H1 (cell line): ENCODE results near the gene TMPRSS3. TPM values are rescaled to one million over a fixed set of nuclear protein-coding genes. Genes with fewer than 3 reads are reported as not detected.

Experiments
- CTCF ChIA-PET: fragments of 300-600 bp; sonication (Branson Sonifier 250); formaldehyde crosslinking; loops from one replicate; lab custom pipeline; 2021; ENCODE audit not compliant: partially characterized antibody; lab: Charles Lee
- POLR2A ChIA-PET: fragments of 300-600 bp; sonication (Branson Sonifier 250); formaldehyde crosslinking; loops from one replicate; lab custom pipeline; 2021; ENCODE audit warnings: inconsistent platforms; ENCODE audit not compliant: partially characterized antibody; lab: Charles Lee
- DNase-seq, 2 experiments: peaks; one replicate each; pipeline versions ENCODE4 v3.0.0 to v3.0.0-alpha.2; 2010 to 2022; ENCODE audit warnings: low spot score in 2 of 2, low read depth in 1 of 2, mixed read lengths in 1 of 2
- FAIRE-seq: peaks from 2 replicates; lab custom pipeline; 2011; peaks lifted over from hg19 to GRCh38; lab: Jason Lieb, UNC
- H2AFZ ChIP-seq: 2 replicates; pipeline ENCODE4 v1.8.1; 2012; ENCODE audit warnings: low read length, inconsistent platforms
- H2AK5ac ChIP-seq: 2 replicates; pipeline ENCODE4 v1.6.1; 2013; ENCODE audit warnings: low read depth, low read length
- H2BK120ac ChIP-seq: replicated peaks from 2 replicates; pipeline ENCODE3; 2013; ENCODE audit warnings: low read depth, low read length, inconsistent platforms
- H2BK12ac ChIP-seq: 2 replicates; pipeline ENCODE4 v1.6.1; 2013; ENCODE audit warnings: low read depth, low read length
- H2BK15ac ChIP-seq: 2 replicates; pipeline ENCODE4 v1.6.1; 2013; ENCODE audit warnings: low read length
- H2BK20ac ChIP-seq: 2 replicates; pipeline ENCODE4 v1.6.1; 2013; ENCODE audit warnings: low read length
- H2BK5ac ChIP-seq: 2 replicates; pipeline ENCODE4 v1.6.1; 2013; ENCODE audit warnings: low read depth, low read length
- H3K14ac ChIP-seq: 2 replicates; pipeline ENCODE4 v1.6.1; 2013; ENCODE audit warnings: inconsistent platforms; ENCODE audit not compliant: insufficient read length
- H3K18ac ChIP-seq: 2 replicates; pipeline ENCODE4 v1.6.1; 2013; ENCODE audit warnings: low read length; ENCODE audit errors: extremely low read depth
- H3K23ac ChIP-seq: 2 replicates; pipeline ENCODE4 v1.6.1; 2013; ENCODE audit warnings: inconsistent platforms; ENCODE audit not compliant: insufficient read length
- H3K23me2 ChIP-seq: 2 replicates; pipeline ENCODE4 v1.6.1; 2013; ENCODE audit warnings: low read depth, low read length
- H3K27ac ChIP-seq: 2 replicates; pipeline ENCODE4 v1.6.1; 2011; ENCODE audit warnings: low read depth, low read length, inconsistent platforms
- H3K27me3 ChIP-seq, 4 experiments: replicated peaks in 1 of 4; 1 replicate in 1 of 4; 2 replicates in 3 of 4; pipeline versions ENCODE4 v1.6.1 to v1.8.1; 2011 to 2013; ENCODE audit warnings: low read length in 3 of 4, mild to moderate bottlenecking in 3 of 4, inconsistent platforms in 2 of 4, mixed read lengths in 2 of 4, moderate library complexity in 1 of 4; ENCODE audit not compliant: control insufficient read depth in 3 of 4, insufficient read depth in 3 of 4; ENCODE audit errors: extremely low read depth in 1 of 4
- H3K36me3 ChIP-seq, 4 experiments: 2 replicates each; pipeline versions ENCODE4 v1.6.1 to v1.8.1; 2011 to 2013; ENCODE audit warnings: mild to moderate bottlenecking in 4 of 4, low read length in 3 of 4, moderate library complexity in 2 of 4, control low read depth in 1 of 4, inconsistent platforms in 1 of 4; ENCODE audit not compliant: insufficient read depth in 4 of 4, control insufficient read depth in 2 of 4
- H3K4ac ChIP-seq: replicated peaks from 2 replicates; pipeline ENCODE3; 2013; ENCODE audit warnings: low read length, low read depth, mixed read lengths, inconsistent platforms; ENCODE audit not compliant: insufficient read length
- H3K4me1 ChIP-seq, 4 experiments: replicated peaks in 1 of 4; 1 replicate in 1 of 4; 2 replicates in 3 of 4; pipeline versions ENCODE4 v1.6.1 to v1.8.1; 2011 to 2013; ENCODE audit warnings: low read length in 3 of 4, inconsistent platforms in 2 of 4, mixed read lengths in 1 of 4; ENCODE audit not compliant: insufficient read depth in 4 of 4, control insufficient read depth in 3 of 4
- H3K4me2 ChIP-seq, 2 experiments: 2 replicates each; pipeline versions ENCODE4 v1.6.1 to v1.8.1; 2011 to 2013; ENCODE audit warnings: low read depth in 2 of 2, low read length in 2 of 2, control low read depth in 1 of 2, inconsistent platforms in 1 of 2, mild to moderate bottlenecking in 1 of 2; ENCODE audit not compliant: insufficient read depth in 1 of 2
- H3K4me3 ChIP-seq, 4 experiments: fragments of 200-600, 300-600 bp in 1 of 4; sonication (generic), shearing (Covaris generic), sonication (Bioruptor Twin) in 1 of 4; 2 replicates each; pipeline versions ENCODE4 v1.5.1 to v1.8.1; 2011 to 2016; ENCODE audit warnings: low read length in 4 of 4, low read depth in 3 of 4, control low read depth in 2 of 4, inconsistent platforms in 2 of 4, mild to moderate bottlenecking in 2 of 4, mixed read lengths in 1 of 4, moderate library complexity in 1 of 4; ENCODE audit not compliant: insufficient read depth in 2 of 4; ENCODE audit errors: extremely low read depth in 1 of 4
- H3K56ac ChIP-seq: replicated peaks from 2 replicates; pipeline ENCODE3; 2013; ENCODE audit warnings: low read depth, mild to moderate bottlenecking, mixed read lengths, low read length, inconsistent platforms; ENCODE audit not compliant: insufficient read length
- H3K79me1 ChIP-seq: 2 replicates; pipeline ENCODE4 v1.6.1; 2013; ENCODE audit warnings: low read depth, low read length, control low read depth
- H3K79me2 ChIP-seq, 2 experiments: 2 replicates each; pipeline versions ENCODE4 v1.6.1 to v1.8.1; 2012 to 2013; ENCODE audit warnings: low read length in 2 of 2, mild to moderate bottlenecking in 2 of 2, inconsistent platforms in 1 of 2; ENCODE audit not compliant: insufficient read depth in 2 of 2, control insufficient read depth in 1 of 2
- H3K9ac ChIP-seq, 4 experiments: replicated peaks in 1 of 4; 1 replicate in 1 of 4; 2 replicates in 3 of 4; pipeline versions ENCODE4 v1.6.1 to v1.8.1; 2011 to 2013; ENCODE audit warnings: low read depth in 3 of 4, low read length in 3 of 4, control low read depth in 2 of 4, mild to moderate bottlenecking in 2 of 4, moderate library complexity in 2 of 4, inconsistent platforms in 1 of 4; ENCODE audit errors: extremely low read depth in 1 of 4
- H3K9me3 ChIP-seq, 2 experiments: 2 replicates each; pipeline versions ENCODE4 v1.6.1 to v1.8.1; 2012 to 2013; ENCODE audit warnings: mild to moderate bottlenecking in 2 of 2, moderate library complexity in 2 of 2, control low read depth in 1 of 2, inconsistent platforms in 1 of 2, low read depth in 1 of 2, low read length in 1 of 2, mixed read lengths in 1 of 2; ENCODE audit not compliant: insufficient read depth in 2 of 2
- H4K20me1 ChIP-seq, 2 experiments: replicated peaks in 1 of 2; 2 replicates each; pipeline versions ENCODE3 to v1.8.1; 2011 to 2013; ENCODE audit warnings: inconsistent platforms in 2 of 2, low read length in 2 of 2, mild to moderate bottlenecking in 1 of 2; ENCODE audit not compliant: insufficient read depth in 2 of 2, control insufficient read depth in 1 of 2
- H4K5ac ChIP-seq: 2 replicates; pipeline ENCODE4 v1.6.1; 2013; ENCODE audit warnings: low read length, low read depth, mixed read lengths, inconsistent platforms; ENCODE audit not compliant: insufficient read length
- H4K8ac ChIP-seq: 2 replicates; pipeline ENCODE4 v1.8.0; 2013; ENCODE audit warnings: mild to moderate bottlenecking, moderate library complexity, low read length, inconsistent platforms; ENCODE audit not compliant: insufficient read depth; ENCODE audit errors: extremely low read depth
- H4K91ac ChIP-seq: replicated peaks from 2 replicates; pipeline ENCODE3; 2013; ENCODE audit warnings: low read length, mixed read lengths, inconsistent platforms; ENCODE audit not compliant: insufficient read length
- BRCA1 ChIP-seq: IDR thresholded peaks from 2 replicates; pipeline ENCODE4 v1.6.1; 2012; ENCODE audit warnings: low read depth, low read length, improper control_type of control experiment
- CHD1 ChIP-seq: IDR thresholded peaks from 2 replicates; pipeline ENCODE4 v1.6.1; 2012; ENCODE audit warnings: low read depth, low read length, improper control_type of control experiment
- HDAC2 ChIP-seq, 2 experiments: fragments of 300-600 bp in 1 of 2; sonication (generic) in 1 of 2; IDR thresholded peaks; 2 replicates each; pipeline ENCODE4 v1.6.1; 2011 to 2012; ENCODE audit warnings: low read depth in 2 of 2, low read length in 2 of 2, mild to moderate bottlenecking in 2 of 2, moderate library complexity in 2 of 2, borderline replicate concordance in 1 of 2, inconsistent platforms in 1 of 2
- NRF1 ChIP-seq: IDR thresholded peaks from 2 replicates; pipeline ENCODE4 v1.6.1; 2011; ENCODE audit warnings: mild to moderate bottlenecking, low read depth, low read length, improper control_type of control experiment
- POU5F1 ChIP-seq: IDR thresholded peaks from 2 replicates; pipeline ENCODE4 v1.6.1; 2011; ENCODE audit warnings: low read depth, mild to moderate bottlenecking, low read length, moderate library complexity
- SAP30 ChIP-seq: fragments of 300-600 bp; sonication (generic); IDR thresholded peaks from 2 replicates; pipeline ENCODE4 v1.7.1; 2012; ENCODE audit warnings: low read length, moderate library complexity, mild to moderate bottlenecking, inconsistent platforms; ENCODE audit not compliant: insufficient read depth, insufficient replicate concordance
- SIRT6 ChIP-seq: IDR thresholded peaks from one replicate; pipeline ENCODE4 v1.7.1; 2012; ENCODE audit warnings: low read length, inconsistent platforms
- YY1 ChIP-seq: IDR thresholded peaks from 2 replicates; pipeline ENCODE4 v1.6.1; 2011; ENCODE audit warnings: low read depth, mild to moderate bottlenecking, low read length
- WGBS, 2 experiments: shearing (Covaris generic) in 1 of 2; methylation state at CpG; one replicate each; pipeline versions ENCODE4 v1.1.6 to v1.1.7; 2013 to 2015; ENCODE audit warnings: low lambda C conversion rate in 2 of 2, mixed read lengths in 2 of 2, inconsistent platforms in 1 of 2, low coverage in 1 of 2, missing lambda C conversion rate in 1 of 2; ENCODE audit not compliant: insufficient replicate concordance in 2 of 2, insufficient coverage in 1 of 2, insufficient read length in 1 of 2; ENCODE audit errors: extremely low coverage in 1 of 2, missing lambda C conversion rate in 1 of 2; 5-methylcytosine and 5-hydroxymethylcytosine counted together
- polyA plus RNA-seq, 7 experiments: library from polyadenylated mRNA; depleted of rRNA in 3 of 7; stranded (reverse) in 5 of 7; unstranded in 2 of 7; fragments of >200 nt in 5 of 7; fragments of 200-250 nt in 2 of 7; gene quantifications; 1 replicate in 5 of 7; 2 replicates in 1 of 7; 4 replicates in 1 of 7; pipeline versions ENCODE4 v1.2.1 to v1.2.3, GENCODE V29; 2011 to 2013; ENCODE audit warnings: missing spikeins in 2 of 7, mixed read lengths in 2 of 7
- total RNA-seq: library from RNA; stranded (reverse); fragmentation: NEBNext Ultra II Directional; extraction: Animal tissue kit (Norgen Biotek cat#: 25700); gene quantifications from 2 replicates; pipeline ENCODE4 v1.2.1, GENCODE V29; 2021
- TF ChIP-seq, protein P1 (sequence below): IDR thresholded peaks from 2 replicates; pipeline ENCODE4 v1.6.1; 2012; ENCODE audit warnings: low read length, inconsistent platforms
- TF ChIP-seq, protein P2 (sequence below): IDR thresholded peaks from 2 replicates; pipeline ENCODE4 v1.6.1; 2011; ENCODE audit warnings: low read depth, mild to moderate bottlenecking, low read length; ENCODE audit not compliant: insufficient read depth

Gene TMPRSS3
- total and polyA plus RNA-seq, 2 of the 8 experiments (the other 6 are each of a cell fraction or from before 2014, with no cell fraction given), result 0.38 TPM; not detected in 1

DNA sequence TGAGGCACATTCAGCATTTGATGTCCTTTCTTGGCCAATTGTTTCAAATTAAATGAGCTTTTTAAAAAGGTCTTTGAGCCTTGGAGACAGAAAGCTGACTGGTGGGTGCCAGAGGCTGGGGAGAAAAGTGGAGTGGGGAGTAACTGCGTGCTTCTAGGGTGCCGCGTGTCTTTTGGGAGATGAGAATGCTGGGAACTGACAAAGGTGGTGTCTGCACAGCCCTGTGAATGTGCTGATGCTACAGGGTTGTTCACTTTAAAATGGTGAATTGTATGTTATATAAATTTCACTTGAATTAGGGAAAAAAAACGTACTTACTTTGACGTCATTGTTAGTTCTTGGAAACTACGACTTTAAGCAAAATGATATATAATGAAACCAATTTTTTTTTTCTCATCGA, 21.4 kb downstream of the TMPRSS3 start:
- no peak for FAIRE-seq
- Histone ChIP-seq H2BK120ac (no peak overlapping the region), H3K36me3 (no peaks in the 10 kb centered on the region), H3K56ac (no peak overlapping the region), H3K79me2 (no peaks in the 10 kb centered on the region), H4K20me1 (no peaks in the 10 kb centered on the region), H4K8ac (no peak overlapping the region), H2BK15ac (no peak overlapping the region), H3K23me2 (no peaks in the 10 kb centered on the region), H3K14ac (no peak overlapping the region), H3K4me1 (peaks cover 0 to 7% (median 0%) of the 10 kb centered on the region in 4 experiments; a peak in 5 of 7 replicates), H3K9me3 (no peaks in the 10 kb centered on the region), H2AK5ac (no peak overlapping the region), H4K91ac (no peak overlapping the region), H2AFZ (no peak overlapping the region), H3K4me3 (no peak overlapping the region), H3K79me1 (no peaks in the 10 kb centered on the region; the same call in 1 of the 2 replicates), H3K4me2 (no peak overlapping the region), H2BK20ac (no peak overlapping the region), H3K9ac (no peak overlapping the region), H3K27me3 (peaks cover 0 to 2% (median 0%) of the 10 kb centered on the region in 4 experiments; a peak in 1 of 7 replicates), H2BK12ac (no peak overlapping the region), H3K23ac (no peak overlapping the region), H3K27ac (no peak overlapping the region), H2BK5ac (no peak overlapping the region), H3K4ac (no peak overlapping the region), H4K5ac (no peak overlapping the region), H3K18ac (no peak overlapping the region)
- WGBS, 2 experiments, result 93% methylated on average over 7 of the region's 7 CpGs; no CpG with 5 or more reads in 1 of the 2 experiments
- ChIA-PET CTCF (interaction anchor here (1.1 to 3.8 kb wide), 7 partner anchors 14 to 115 kb away, joined by 3 to 18 read pairs (median 4); no protein-coding TSS in a partner anchor), POLR2A (interaction anchor here (1.2 to 1.8 kb wide), 3 partner anchors 13 to 82 kb away, joined by 3 to 5 read pairs (median 4); no protein-coding TSS in a partner anchor)
- TF ChIP-seq SIRT6 (no peak), CHD1 (no peak), NRF1 (no peak), HDAC2 (IDR thresholded peaks at IDR 0.05; ENCODE audit: borderline replicate concordance in 1 of 2, low read depth in 2 of 2, low read length in 2 of 2) (no peak), POU5F1 (no peak), BRCA1 (no peak), SAP30 (no peak), YY1 (no peak)
- TF ChIP-seq, protein P1, sequence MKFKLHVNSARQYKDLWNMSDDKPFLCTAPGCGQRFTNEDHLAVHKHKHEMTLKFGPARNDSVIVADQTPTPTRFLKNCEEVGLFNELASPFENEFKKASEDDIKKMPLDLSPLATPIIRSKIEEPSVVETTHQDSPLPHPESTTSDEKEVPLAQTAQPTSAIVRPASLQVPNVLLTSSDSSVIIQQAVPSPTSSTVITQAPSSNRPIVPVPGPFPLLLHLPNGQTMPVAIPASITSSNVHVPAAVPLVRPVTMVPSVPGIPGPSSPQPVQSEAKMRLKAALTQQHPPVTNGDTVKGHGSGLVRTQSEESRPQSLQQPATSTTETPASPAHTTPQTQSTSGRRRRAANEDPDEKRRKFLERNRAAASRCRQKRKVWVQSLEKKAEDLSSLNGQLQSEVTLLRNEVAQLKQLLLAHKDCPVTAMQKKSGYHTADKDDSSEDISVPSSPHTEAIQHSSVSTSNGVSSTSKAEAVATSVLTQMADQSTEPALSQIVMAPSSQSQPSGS, result no peak
- TF ChIP-seq, protein P2, sequence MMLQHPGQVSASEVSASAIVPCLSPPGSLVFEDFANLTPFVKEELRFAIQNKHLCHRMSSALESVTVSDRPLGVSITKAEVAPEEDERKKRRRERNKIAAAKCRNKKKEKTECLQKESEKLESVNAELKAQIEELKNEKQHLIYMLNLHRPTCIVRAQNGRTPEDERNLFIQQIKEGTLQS, result no peak
- no peak for DNase-seq
